A549 treated with ZK216348 at 1 μM for 4 hours (cell line): ENCODE data around the gene PCDHGB3. TPM values are rescaled to one million over a fixed set of nuclear protein-coding genes. Genes with fewer than 3 reads are reported as not detected.

ENCODE experiments used
- total RNA-seq: library from RNA; stranded (reverse); fragments of 200-300 nt; extraction: Qiagen RNA extraction; gene quantifications from 5 replicates; pipeline ENCODE4 v1.2.3, GENCODE V29; 2022; ENCODE audit warnings: low read depth

PCDHGB3 gene
- total RNA-seq: 0.12 to 0.29 TPM (median 0.27 TPM) in 5 replicates

GRCh38 chr5:141369994-141370848 lies at the start of gene PCDHGB3:
TSS of gene PCDHGB3 (plus strand) at chr5:141370242. CDS start at chr5:141370395, 153 bp downstream.

GRCh38 chr5:141330299-141331080 lies 39.6 kb upstream of the PCDHGB3 start, which contains the start of gene PCDHGA1:
TSS of gene PCDHGA1 (plus strand) at chr5:141330514.

DNA sequence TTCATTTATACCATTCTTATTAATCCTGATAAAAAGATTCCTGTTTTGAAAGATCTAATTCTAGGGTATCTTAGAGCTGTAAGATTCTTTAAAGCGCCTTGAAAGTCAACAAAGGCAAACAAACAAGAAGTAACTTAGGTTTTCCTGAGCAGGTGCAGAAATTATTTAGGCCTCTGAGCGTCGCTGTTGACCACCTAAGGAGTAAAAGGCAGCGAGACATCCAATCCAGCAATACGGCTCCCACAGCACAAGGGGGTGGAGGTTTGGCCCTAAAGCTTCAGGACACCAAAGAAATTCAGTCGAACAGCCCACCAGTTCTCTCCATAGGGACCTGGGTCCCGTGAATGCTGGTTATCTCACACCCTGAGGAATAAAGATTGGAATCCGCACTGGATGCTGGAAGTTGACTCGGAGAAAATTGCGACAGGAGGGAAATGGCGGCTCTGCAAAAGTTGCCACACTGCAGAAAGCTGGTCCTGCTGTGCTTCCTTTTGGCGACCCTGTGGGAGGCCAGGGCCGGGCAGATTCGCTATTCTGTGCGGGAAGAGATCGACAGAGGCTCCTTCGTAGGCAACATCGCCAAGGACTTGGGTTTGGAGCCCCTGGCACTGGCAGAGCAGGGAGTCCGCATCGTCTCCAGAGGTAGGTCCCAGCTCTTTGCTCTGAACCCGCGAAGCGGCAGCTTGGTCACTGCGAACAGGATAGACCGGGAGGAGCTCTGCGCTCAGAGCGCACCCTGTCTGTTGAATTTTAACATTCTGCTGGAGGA lies 31.3 kb upstream of the PCDHGB3 start, which contains the start of gene PCDHGA2:
TSS of gene PCDHGA2 (plus strand) at position 223 of the 769 bp plus-strand sequence.

GRCh38 chr5:141343242-141343952 lies 26.6 kb upstream of the PCDHGB3 start, which contains the start of gene PCDHGA3:
TSS of gene PCDHGA3 (plus strand) at chr5:141343829. CDS start at chr5:141344034, 205 bp downstream.

GRCh38 chr5:141349917-141350619 lies 20.0 kb upstream of the PCDHGB3 start, which contains the start of gene PCDHGB1:
TSS of gene PCDHGB1 (plus strand) at chr5:141350099. CDS start at chr5:141350261, 162 bp downstream.

DNA sequence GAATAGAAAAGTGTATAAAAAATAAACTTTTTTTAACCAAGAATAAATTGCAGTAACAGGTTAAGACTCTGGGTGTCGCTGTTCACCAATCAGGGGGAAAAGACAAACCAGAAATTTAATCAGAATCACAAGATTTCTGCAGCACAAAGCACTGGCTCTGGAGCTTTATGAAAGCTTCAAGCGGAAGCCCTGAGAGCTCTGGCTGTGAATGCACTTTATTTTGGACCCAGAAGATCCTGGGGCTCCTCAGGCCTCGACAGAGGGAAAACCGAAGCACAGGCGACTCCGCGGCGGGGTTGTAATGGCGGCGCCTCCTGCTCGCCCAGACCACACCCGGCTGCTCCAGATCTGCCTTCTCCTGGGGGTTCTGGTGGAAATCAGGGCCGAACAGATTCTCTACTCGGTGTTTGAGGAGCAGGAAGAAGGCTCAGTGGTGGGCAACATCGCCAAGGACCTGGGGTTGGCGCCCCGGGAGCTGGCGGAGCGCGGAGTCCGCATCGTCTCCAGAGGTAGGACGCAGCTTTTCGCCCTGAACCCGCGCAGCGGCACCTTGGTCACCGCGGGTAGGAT lies 15.1 kb upstream of the PCDHGB3 start, which contains the start of gene PCDHGA4:
TSS of gene PCDHGA4 (plus strand) at position 122 of the 570 bp plus-strand sequence. CDS start at position 209, 87 bp downstream.

GRCh38 chr5:141359790-141360426 lies 10.1 kb upstream of the PCDHGB3 start, which contains the start of gene PCDHGB2:
TSS of gene PCDHGB2 (plus strand) at chr5:141359994. CDS start at chr5:141360136, 142 bp downstream.

GRCh38 chr5:141363952-141364660 lies 5.9 kb upstream of the PCDHGB3 start, which contains the start of gene PCDHGA5:
TSS of gene PCDHGA5 (plus strand) at chr5:141364162. CDS start at chr5:141364331, 169 bp downstream.

DNA sequence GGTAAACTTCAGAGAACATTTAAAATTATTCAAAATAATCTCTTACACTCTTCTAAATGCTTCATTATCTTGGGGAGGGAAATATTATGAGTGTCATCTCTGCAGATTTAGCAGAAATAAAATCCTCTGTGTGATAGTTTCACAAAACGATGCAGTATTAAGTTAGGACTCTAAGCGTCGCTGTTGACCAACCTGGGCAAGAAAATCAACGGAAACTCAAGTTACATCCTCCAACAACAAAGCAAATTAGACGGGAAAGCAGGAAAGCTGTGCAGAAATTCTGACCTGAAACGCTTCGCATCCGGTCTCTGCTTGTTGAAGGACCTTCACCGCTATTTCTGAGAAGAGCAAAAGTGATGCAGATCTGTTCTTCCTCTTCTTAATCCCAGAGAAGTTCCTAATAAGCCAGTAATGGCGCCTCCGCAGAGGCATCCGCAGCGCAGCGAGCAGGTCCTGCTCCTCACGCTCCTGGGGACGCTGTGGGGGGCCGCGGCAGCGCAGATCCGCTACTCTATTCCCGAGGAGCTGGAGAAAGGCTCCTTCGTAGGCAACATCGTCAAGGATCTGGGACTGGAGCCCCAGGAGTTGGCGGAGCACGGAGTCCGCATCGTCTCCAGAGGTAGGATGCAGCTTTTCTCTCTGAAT lies 3.8 kb downstream of the PCDHGB3 start, which contains the start of gene PCDHGA6:
TSS of gene PCDHGA6 (plus strand) at position 219 of the 645 bp plus-strand sequence. CDS start at position 412, 193 bp downstream.

DNA sequence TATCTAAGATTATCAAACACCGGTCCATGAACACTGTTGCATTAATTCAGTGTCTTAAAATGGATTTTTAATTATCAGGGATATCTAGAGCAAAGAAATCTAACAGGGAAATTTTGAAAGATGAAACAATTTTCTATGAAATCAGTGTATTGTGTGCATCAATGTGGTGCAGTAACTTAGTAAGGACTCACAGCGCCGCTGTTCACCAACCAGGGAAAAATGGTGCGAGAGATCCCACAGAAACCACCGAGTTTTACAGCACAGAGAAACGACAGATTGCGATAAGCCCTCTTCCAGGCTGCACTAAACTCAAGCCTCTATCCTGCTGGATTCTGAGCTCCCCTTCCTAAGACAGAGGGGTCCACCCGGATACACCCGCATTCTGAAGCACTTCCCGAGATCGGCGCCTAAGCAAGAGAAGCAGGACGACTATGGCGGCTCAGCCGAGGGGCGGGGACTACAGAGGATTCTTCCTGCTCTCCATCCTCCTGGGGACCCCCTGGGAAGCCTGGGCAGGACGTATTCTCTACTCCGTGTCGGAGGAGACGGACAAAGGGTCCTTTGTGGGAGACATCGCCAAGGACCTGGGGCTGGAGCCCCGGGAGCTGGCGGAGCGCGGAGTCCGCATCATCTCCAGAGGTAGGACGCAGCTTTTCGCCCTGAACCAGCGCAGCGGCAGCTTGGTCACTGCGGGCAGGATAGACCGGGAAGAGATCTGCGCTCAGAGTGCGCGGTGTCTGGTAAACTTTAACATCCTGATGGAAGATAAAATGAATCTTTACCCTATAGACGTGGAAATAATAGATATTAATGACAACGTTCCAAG lies 12.6 kb downstream of the PCDHGB3 start, which contains the start of gene PCDHGA7:
TSS of gene PCDHGA7 (plus strand) at position 274 of the 826 bp plus-strand sequence. CDS start at position 432, 158 bp downstream.

GRCh38 chr5:141387557-141388311 lies 17.7 kb downstream of the PCDHGB3 start, which contains the start of gene PCDHGB4:
TSS of gene PCDHGB4 (plus strand) at chr5:141387698. CDS start at chr5:141387885, 187 bp downstream.

DNA sequence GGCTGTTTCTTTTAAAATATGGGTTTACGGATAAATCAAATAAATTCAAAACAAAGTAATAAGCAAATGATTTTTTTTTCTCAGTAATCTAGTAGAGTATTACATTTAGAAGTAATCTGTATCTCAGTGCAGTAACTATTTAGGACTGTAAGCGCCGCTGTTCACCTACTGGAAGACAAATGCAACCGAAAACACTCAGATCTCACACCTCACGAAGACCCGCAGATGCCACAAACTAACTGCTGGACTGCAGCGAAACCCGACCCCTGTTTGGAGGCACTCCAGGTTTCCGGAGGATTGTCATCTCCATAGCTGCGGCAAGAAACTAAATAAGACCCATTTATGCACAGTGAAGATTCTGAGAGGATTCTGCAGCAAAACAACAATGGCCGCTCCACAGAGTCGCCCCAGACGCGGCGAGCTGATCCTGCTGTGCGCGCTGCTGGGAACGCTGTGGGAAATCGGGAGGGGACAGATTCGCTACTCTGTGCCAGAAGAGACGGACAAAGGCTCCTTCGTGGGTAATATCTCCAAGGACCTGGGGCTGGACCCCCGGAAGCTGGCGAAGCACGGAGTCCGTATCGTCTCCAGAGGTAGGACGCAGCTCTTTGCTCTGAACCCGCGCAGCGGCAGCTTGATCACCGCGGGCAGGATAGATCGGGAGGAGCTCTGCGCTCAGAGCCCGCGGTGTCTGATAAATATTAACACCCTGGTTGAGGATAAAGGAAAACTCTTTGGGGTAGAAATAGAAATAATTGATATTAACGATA lies 22.6 kb downstream of the PCDHGB3 start, which contains the start of gene PCDHGA8:
TSS of gene PCDHGA8 (plus strand) at position 205 of the 770 bp plus-strand sequence. CDS start at position 386, 181 bp downstream.

GRCh38 chr5:141397756-141398551 lies 27.9 kb downstream of the PCDHGB3 start, which contains the start of gene PCDHGB5:
TSS of gene PCDHGB5 (plus strand) at chr5:141397947. CDS start at chr5:141398128, 181 bp downstream.

DNA sequence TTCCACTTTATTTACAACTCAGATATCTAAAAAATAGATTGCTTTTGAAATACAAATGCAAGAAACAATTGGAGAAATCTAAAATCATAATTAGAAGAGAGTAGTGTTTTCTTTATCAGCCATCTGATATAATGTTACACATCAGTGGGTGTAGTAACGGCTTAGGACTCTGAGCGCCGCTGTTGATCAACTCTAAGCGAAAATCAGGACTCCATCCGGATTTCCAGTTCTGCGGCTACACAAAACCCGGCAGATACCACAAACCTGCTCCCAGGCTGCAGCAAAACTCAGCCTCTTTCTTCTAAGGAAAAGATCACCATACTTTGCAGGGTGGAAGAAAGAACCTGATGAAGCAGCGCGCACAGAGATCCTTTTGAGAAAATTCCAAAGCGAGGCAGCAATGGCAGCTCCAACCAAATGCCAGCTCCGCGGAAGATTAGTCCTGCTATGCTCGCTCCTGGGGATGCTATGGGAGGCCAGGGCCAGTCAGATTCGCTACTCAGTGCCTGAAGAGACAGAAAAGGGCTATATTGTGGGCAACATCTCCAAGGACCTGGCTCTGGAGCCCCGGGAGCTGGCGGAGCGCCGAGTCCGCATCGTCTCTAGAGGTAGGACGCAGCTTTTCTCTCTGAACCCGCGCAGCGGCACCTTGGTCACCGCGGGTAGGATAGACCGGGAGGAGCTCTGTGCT lies 32.7 kb downstream of the PCDHGB3 start, which contains the start of gene PCDHGA9:
TSS of gene PCDHGA9 (plus strand) at position 226 of the 691 bp plus-strand sequence. CDS start at position 401, 175 bp downstream.

